HG03442 (cell line): ENCODE data around the gene CITED2.
"Not testable (repeated sequence)": the region's sequence is repeated elsewhere in the genome, so short reads cannot be mapped to it uniquely, and the experiment has no call there.

ENCODE experiments used
- ATAC-seq: cut with Tn5 transposase; IDR thresholded peaks from one replicate; pipeline ENCODE4 v1.9.1; 2021; ENCODE audit warnings: mild to moderate bottlenecking, moderate library complexity; ENCODE audit not compliant: unreplicated experiment

CITED2 gene

DNA sequence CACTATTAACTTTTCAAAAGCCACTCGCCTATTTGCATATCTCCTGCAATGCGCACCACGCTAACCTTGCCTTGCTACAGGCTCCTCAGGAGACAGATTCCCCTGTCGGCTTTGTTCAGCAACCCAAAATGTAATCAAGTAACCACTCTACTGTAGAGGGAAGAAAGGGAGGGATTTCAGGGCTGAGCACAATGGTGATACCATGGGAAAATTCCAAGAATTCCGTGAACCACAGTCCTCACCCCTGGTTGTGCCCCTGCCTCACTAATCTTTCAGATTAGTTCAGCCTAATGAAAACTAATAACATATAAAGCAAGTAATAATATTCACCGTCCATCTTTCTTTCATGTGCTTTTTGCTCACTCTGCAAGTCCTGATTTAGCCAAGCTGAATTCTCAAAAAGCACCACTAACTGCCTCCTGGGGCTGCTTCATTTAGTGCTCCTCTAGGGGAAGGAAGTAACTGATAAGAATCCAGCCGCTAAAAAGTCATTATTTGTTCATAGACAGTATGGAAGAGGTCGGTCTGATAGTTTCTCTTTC is 6.6 kb downstream of the CITED2 start:
- ATAC-seq: no peak

DNA sequence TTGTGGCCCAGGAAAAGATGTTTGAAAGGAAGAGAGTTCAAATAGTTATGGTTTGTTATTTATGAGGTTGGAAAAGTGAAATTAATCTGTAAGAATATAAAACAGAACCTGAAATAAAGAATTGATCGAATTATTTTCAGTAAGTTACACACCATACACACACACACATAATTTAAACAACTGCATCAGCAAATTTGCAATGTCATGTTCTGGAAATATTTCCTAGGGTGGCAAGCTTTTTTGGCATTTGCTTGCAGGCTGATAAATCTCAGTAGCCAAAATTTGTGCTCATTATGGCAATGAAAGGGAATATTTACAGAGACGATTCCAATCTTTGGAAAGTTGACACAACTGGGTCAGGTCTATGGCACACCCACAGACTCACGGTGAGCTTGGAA is 9.5 kb downstream of the CITED2 start:
- no peak for ATAC-seq

DNA sequence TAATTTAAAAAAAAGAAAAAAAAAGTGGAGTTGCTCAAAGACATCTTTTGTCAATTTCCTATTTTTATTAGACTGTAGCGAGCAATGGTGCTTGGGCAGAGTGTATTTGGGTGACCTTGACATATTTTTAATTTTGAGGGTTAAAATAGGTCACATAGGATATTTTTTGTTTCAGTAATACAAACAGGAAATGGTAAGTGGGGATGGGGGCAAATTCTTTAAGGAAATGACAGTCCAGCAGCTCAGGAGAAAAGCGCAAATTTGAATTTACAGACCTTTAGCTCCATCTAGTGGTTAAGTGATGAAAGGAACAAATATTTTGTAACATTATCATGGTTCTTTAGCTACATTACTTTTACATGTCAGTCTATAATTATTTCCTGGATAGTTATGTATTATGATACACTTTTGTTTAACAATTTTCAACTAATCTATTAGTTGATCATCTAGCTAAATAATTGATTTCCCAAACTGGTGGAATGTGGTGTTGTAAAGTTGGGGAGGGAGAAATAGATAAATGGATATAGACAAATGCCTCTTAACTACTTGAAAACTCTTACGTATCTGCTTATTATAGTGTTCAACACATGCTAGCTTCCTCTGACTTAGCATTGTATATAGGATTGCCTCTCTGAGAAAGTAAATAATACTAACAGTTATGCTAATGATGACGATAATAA is 10.0 kb downstream of the CITED2 start:
- ATAC-seq: peak; percentile 45

DNA sequence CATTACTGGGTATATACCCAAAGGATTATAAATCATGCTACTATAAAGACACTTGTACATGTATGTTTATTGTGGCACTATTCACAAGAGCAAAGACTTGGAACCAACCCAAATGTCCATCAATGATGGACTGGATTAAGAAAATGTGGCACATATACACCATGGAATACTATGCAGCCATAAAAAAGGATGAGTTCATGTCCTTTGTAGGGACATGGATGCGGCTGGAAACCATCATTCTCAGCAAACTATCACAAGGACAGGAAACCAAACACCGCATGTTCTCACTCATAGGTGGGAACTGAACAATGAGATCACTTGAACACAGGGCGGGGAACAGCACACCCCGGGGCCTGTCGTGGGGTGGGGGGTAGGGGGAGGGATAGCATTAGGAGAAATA is 10.7 kb downstream of the CITED2 start:
- ATAC-seq: not testable (repeated sequence)

DNA sequence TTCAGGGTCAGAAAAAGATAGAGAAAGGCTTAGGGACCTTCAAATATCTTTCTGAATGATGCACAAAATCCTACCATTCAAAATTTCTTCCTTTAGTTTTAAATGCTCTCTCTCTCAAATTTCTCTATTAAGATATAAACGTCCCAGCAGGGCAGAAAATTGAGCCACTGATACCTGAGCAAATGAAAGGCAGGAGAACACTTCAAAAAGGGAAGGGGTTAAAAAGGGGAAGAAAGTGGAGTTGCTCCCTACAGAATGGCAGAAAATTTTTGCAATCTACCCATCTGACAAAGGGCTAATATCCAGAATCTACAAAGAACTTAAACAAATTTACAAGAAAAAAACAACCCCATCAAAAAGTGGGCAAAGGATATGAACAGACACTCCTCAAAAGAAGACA is 11.3 kb downstream of the CITED2 start:
- ATAC-seq: not testable (repeated sequence)

DNA sequence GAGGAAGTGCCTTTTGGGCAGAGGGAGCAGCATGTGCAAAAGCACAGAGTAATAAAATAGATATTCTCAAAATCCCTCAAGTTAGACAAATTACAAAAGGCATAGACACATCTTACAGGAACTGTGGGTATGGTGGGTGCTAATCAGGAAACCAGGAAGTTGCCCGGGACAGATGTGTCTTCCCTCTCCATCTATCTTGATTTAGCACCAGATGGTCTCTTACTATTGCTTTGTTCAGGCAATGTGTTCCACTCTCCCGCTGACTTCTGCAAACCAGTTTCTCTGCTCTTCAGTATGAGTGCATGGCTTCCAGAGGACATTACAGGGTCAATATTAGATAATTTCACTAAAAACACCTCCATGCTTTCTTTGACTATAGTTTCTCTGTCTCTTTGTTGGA is 13.2 kb downstream of the CITED2 start:
- ATAC-seq: no peak

DNA sequence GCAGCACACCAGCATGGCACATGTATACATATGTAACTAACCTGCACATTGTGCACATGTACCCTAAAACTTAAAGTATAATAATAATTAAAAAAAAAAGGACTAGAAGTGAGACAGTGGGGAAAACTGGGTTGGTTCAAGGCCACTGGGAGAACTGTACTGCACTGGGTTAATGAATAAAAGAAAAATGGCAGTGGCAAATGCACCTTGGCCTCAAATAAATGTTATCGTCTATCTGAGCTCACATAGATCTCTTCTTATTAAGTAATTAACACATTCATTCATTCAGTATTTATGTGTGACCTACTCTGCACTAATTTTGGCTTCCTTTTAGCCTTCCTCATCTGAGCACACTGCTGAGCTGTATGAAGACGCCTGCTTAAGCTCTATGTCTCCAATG is 17.5 kb downstream of the CITED2 start:
- ATAC-seq: no peak

DNA sequence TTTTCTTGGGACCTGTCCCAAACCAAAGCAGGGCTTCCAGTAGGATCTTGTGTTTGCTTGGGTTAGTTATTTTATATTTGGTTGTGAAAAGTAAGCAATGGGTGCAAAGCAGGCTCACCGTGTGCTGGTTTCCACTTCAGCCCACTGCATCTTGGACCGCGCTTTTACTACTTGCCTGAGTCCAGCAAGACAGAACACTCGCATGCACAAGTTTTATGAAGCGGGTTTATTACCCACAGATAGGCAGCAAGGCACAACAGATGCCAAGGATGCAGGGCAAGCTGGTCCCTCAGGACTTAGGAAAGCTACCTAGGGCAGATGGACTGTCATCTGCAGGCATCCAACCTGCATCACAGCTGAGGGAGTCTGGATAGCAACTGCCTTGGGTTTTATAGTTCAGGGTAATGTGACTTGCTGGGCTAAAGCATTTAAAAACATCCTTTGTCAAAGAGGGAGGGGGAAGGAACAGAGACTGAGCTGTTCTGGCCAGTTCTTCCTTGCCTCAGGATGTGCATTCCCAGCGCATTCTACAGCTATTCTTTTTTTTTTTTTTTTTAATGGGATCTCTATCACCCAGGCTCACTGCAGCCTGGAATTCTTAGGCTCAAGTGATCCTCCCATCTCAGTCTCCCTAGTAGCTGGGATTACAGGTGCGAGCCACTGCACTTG is 18.5 kb downstream of the CITED2 start:
- no peak for ATAC-seq

DNA sequence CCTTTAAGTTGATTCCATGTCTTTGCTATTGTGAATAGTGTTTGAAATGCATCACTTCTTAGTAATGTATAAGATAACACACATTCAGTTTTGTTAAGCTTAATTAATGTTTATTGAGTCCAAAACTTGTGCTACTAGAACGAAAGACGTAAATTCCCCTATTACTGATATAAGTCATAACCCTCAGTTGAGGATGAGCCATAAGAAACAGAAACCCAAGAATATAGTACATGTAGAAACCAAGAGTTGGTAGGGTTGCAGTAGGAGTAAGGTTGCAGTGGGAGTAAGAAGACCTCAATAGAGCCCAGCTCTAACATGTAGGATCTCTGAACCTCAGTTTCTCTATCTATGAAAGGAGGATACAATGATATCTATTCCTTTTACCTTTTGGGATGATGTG is 19.3 kb downstream of the CITED2 start:
- peak; percentile 86 for ATAC-seq

DNA sequence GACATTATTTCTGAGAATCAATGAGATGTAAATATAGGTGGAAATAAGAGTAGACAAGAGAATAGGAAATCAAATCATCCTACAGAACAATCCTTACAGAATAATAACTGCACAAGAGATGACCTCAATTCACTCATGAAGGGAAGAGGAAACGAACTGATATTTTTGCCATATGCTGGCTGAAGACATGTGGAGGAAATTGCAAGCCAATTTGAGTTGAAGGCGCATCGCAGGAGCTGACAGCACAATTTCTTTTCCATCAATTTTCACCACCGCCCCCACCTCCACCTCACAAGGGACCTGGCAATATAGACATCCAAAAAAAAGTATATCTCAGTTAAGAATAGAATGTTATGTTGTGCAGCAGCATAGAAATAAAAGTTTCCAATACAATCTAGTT is 20.3 kb downstream of the CITED2 start:
- no peak for ATAC-seq

DNA sequence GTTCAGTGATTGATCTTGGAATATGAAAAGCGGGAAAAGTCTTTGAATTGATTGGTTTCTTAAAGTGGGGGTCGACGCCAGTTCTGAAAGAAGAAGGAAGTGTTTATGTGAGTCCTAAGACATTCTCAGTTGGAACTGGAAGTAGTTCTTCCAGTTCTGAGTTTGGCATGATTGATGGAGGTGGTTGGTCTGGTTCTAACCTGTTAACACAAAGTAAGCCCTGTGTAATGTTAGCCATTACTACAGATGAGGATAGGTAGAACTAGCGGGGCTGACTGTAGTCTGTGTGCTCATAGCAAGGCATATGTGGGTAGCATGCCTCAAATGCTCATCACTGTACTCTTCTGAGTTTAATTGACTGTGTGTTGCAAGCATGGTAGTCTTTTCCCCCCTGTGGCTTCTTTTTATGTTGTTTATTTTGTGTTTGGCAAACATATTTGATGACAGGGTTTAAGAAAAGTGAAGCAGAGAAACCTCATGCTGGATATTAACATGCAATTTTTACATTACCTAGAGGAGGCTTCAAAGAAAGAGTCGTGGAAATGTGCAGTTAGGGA is 24.9 kb downstream of the CITED2 start:
- no peak for ATAC-seq

DNA sequence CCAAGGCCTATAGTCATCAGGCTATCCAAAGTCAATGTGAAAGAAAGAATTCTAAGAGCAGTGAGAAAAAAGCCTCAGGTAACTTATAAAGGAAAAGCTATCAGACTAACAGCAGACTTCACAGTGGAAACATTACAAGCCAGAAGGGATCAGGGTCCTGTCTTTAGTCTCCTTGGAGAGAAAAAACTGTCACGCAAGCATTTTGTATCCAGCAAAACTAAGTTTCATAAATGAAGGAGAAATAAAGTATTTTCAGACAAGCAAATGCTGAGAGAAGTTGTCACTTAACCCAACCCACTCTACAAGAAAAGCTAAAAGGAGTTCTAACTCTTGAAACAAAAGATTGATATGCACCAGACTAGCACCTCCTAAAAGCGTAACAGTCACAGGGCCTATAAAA is 28.1 kb downstream of the CITED2 start:
- no peak for ATAC-seq

DNA sequence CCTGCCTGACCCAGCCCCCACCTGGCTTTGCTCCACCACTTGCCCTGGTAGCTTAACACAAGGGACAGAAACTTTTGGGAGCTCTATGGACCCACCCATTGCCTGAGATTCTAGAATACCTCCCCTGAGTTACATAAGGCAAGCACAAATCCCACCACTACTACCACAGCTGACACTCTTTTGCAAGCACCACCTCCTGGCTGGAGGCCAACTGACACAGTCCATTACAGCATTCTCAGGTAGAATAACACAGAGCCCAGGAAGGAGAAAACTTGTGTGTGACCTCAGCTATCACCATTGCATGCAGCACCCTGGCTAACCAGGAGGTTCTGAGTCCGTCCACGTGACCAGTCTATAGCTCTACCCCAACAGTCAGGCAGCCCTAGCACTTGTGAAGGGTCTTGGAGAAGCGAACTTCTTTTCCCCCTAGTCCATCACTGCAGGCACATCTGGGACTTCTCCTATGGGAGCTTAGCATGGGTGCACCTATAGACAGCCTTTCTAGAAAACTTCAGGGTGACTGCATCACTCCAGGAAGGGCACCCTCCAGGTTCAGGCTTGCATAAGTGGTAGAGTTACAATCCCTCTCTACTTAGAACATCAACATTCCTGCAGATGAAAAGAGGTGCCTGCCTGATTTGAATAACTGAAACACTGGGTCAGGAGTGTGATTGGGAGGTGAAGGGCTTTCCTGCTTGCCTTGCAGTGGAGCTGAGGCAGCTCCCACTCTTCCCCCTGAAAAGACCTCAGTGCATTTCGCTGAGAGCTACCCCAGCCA is 30.1 kb downstream of the CITED2 start:
- no peak for ATAC-seq

DNA sequence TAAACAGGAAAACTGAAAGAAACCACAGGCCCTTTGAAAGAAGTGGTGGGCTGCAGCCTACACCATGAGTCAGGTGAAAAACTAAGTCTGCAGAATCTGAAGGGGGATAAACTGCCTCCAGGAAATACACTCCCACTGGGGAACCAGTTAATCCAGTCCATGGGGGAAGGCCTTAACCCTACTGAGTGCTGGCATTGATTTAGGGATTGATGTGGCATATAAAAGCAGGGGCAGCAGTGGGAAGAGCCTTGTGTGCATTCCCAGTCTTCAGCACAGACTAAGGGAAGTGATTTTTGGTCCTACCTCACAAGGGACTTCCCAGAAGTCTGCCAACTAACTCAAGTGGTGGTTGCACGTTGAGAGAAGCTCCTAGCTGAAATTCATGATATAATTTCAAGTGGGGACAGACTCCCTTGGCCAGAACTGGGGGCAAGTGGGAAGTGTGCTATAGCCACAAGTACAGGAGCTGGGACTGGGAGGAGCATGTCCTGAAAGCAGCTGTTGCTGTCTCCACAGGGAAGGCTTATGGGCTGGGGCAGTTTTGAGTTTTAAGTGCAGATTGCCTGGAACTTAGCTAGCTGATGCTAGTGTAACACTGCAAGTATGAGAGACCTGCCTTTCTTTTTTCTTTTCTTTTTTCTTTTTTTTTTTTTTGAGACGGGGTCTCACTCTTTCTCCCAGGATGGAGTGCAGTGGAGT is 31.2 kb downstream of the CITED2 start:
- ATAC-seq: no peak

DNA sequence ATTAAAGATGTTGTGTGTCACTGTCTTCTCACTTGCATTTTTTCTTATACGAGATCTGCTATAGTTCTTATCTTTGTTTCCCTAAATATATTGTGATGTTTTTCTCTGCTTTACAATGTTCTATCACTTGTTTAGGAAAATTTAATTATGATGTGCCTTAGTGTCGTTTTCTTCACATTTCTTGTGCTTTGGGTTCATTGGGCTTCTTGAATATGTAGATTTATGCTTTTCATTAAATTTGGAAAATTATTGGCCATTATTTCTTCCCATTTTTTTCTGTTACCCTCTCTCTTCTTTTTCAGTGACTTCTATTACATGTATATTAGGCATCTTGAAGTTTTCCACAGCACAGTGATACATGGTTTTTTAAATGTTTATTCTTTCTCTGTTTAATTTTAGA is 33.4 kb downstream of the CITED2 start:
- ATAC-seq: no peak

DNA sequence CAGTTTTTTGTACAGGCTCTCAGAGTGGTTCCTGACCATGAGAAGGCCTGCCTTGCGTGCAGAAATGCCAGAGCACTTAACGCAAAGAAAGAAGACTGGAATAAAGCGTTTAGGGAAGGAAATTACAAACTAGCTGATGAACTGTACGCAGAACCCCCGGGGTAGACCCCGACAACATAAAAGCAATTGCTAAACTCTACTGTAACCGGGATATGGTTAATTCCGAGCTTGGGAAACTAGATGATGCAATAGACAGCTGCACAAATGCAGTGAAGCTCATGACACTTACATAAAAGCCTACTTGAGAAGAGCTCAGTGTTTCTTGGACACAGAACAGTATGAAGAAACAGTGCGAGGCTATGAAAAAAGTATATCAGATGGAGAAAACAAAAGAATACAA is 35.7 kb downstream of the CITED2 start:
- ATAC-seq: no peak

DNA sequence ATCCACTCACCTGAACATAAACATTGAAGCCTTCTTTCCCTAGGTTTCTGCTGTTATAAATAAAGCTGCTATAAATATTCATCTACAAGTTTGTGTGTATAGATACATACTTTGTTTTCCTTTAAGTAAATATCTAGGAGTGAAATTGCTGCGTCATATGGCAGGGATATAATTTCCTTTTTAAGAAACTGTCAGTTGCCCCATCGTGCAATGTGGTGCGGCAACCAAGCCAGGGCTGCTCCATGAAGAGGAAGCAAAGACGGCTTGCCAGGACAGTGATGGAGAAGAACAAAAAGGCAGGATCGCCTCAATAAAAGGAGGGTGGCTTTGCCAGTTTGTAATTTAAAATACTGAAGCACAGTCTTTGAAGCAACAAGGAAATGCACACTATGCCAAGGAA is 36.6 kb downstream of the CITED2 start:
- no peak for ATAC-seq

DNA sequence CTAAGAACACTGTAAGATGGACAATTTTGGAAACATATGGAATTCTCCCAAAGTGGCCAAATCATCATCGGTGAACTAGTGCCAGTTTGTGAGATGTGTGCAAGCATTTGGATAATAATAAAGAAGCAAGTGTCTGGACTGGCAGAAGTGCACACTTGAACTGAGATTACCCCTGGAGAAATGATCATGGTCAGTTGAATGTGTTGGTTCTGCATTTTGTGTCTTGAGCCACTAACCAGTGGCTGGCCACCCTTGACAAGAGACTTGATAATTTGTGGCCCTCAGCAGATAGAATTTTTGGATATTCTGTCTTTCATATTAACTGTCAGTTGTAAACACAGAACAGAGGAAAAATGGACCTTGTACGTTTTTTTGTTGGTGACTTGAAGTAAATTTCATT is 37.4 kb downstream of the CITED2 start:
- ATAC-seq: no peak

DNA sequence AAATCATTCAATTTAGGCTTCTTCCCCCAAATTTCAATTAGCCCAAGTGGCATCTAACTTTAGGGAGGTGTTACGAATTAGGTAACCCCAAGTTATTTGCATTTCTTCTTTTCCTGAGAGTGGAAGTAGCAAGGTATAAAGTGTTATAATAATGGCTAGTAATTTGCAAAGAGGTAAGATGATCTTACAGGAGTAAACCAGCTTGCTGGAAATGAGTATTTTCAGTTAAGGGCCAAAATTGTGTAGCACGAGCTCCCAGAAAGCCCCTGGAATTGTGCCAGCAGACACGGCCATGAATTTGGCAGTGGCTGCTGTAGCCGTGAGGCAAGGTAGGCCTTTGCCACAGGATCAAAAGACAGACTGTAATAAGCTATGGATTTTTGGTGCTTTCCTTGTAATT is 38.0 kb downstream of the CITED2 start:
- ATAC-seq: peak; percentile 74

DNA sequence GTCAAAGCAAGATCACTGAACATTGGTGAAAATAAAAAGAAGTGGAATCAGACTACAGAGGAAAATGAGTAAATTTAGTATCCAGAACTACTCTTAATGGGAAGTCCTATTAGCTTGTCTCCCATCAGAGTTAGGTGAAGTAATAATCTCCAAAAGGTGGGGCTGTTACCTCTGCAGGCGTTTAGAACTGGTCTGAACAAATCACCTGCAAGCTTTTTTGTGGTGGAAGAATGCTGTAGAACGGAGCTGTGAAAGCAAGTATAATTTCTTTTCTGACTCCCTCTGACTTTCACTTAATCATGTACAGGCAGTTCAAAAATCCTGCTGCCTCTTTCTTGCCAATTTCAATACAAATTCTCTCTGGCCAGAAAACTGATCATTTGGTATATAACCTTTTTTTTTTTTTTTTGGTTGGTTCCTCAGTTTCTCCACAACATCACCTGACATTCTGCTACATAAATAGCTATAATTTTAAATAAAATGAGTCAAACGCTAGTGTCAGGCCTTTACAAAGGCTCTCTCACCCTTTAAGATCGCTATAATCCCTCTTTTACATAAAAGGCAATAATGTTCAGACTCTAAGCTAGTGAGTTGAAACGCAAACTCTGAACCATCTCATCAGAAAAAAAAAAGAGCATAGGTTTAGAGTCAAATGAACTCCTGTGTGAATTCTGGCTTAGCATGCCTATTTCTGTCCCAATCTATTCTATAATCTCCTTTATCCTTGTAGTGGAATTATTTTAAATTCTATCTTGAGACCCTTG is 38.8 kb downstream of the CITED2 start:
- no peak for ATAC-seq
